Measurements from ENCODE around the gene MAP3K8. TPM values are rescaled to one million over a fixed set of nuclear protein-coding genes. Genes with fewer than 3 reads are reported as not detected.

MAP3K8 gene
- total and polyA plus RNA-seq, 2 of the 8 experiments (the other 6 are each of a cell fraction or from before 2014, with no cell fraction given), result 5.6 to 6.0 TPM

- no peak overlapping the region for H2BK12ac ChIP-seq (ENCODE audit: low read depth, low read length)
- TF ChIP-seq RBBP5 (IDR thresholded peaks at IDR 0.05; ENCODE audit: borderline replicate concordance, low read depth, low read length) (no peak), TAF1 (IDR thresholded peaks at IDR 0.05; ENCODE audit: low read depth, low read length) (no peak), CEBPB (IDR thresholded peaks at IDR 0.05; ENCODE audit: low read depth, low read length) (no peak), TEAD4 (IDR thresholded peaks at IDR 0.05; ENCODE audit: low read depth, low read length) (no peak), HDAC6 (IDR thresholded peaks at IDR 0.05; ENCODE audit: low read depth, low read length) (no peak), GABPA (IDR thresholded peaks at IDR 0.05; ENCODE audit: borderline replicate concordance, insufficient read depth, low read length) (no peak), KDM5A (IDR thresholded peaks at IDR 0.05; ENCODE audit: low read length) (no peak), JUN (IDR thresholded peaks at IDR 0.05; ENCODE audit: low read depth, low read length) (no peak), YY1 (IDR thresholded peaks at IDR 0.05; ENCODE audit: low read depth, low read length) (no peak)
- no peak overlapping the region for H2BK15ac ChIP-seq (ENCODE audit: low read length)
- no peak overlapping the region for H2AFZ ChIP-seq (ENCODE audit: low read length)
- no peak overlapping the region for H3K14ac ChIP-seq (ENCODE audit: insufficient read length)
- H2AK5ac ChIP-seq (ENCODE audit: low read depth, low read length), result no peak overlapping the region
- WGBS, 2 experiments (ENCODE audit: extremely low coverage in 1 of 2, insufficient coverage in 1 of 2, insufficient read length in 1 of 2, insufficient replicate concordance in 2 of 2, low coverage in 1 of 2, low lambda C conversion rate in 2 of 2, missing lambda C conversion rate in 1 of 2), result 87% methylated on average over 7 of the region's 7 CpGs; no CpG with 5 or more reads in 1 of the 2 experiments
- H3K9me3 ChIP-seq (ENCODE audit: insufficient read depth in 2 of 2, low read depth in 1 of 2, low read length in 1 of 2), result no peaks in the 10 kb centered on the region
- no peaks in the 10 kb centered on the region for H3K79me1 ChIP-seq (ENCODE audit: low read depth, low read length)
- no peak overlapping the region for H4K8ac ChIP-seq (ENCODE audit: extremely low read depth, insufficient read depth, low read length)
- H2BK120ac ChIP-seq (replicated peaks; ENCODE audit: low read depth, low read length), result no peak overlapping the region
- no peak overlapping the region for H3K4ac ChIP-seq (replicated peaks; ENCODE audit: insufficient read length, low read depth, low read length)
- H3K4me2 ChIP-seq (ENCODE audit: insufficient read depth in 1 of 2, low read depth in 2 of 2, low read length in 2 of 2), result no peak overlapping the region
- H3K56ac ChIP-seq (replicated peaks; ENCODE audit: insufficient read length, low read depth, low read length), result no peak overlapping the region
- H4K5ac ChIP-seq (ENCODE audit: insufficient read length, low read depth, low read length), result no peak overlapping the region
- H2BK5ac ChIP-seq (ENCODE audit: low read depth, low read length), result no peak overlapping the region
- H3K4me3 ChIP-seq (ENCODE audit: extremely low read depth in 1 of 4, insufficient read depth in 2 of 4, low read depth in 3 of 4, low read length in 4 of 4), result no peak overlapping the region
- no peaks in the 10 kb centered on the region for H4K20me1 ChIP-seq (replicated peaks in 1 of 2; ENCODE audit: control insufficient read depth in 1 of 2, insufficient read depth in 2 of 2, low read length in 2 of 2)
- no peaks in the 10 kb centered on the region for H3K36me3 ChIP-seq (ENCODE audit: control insufficient read depth in 2 of 4, insufficient read depth in 4 of 4, low read length in 3 of 4)
- ChIA-PET POLR2A (ENCODE audit: partially characterized antibody) (interaction anchor here (1.8 kb wide), 1 partner anchor 13 kb away, joined by 5 read pairs; no protein-coding TSS in a partner anchor), CTCF (ENCODE audit: partially characterized antibody) (interaction anchor here (0.8 to 3.4 kb wide), 5 partner anchors 9 to 169 kb away, joined by 4 to 17 read pairs (median 5); no protein-coding TSS in a partner anchor)
- H4K91ac ChIP-seq (replicated peaks; ENCODE audit: insufficient read length, low read length), result no peak overlapping the region
- no peak overlapping the region for H3K18ac ChIP-seq (ENCODE audit: extremely low read depth, low read length)
- H3K4me1 ChIP-seq (replicated peaks in 1 of 4; ENCODE audit: control insufficient read depth in 3 of 4, insufficient read depth in 4 of 4, low read length in 3 of 4), result peaks cover 2 to 10% (median 7%) of the 10 kb centered on the region in 4 experiments; a peak in 6 of 7 replicates
- DNase-seq (ENCODE audit: low read depth in 1 of 2, low spot score in 2 of 2) (no peak), FAIRE-seq (no peak)
- no peak overlapping the region for H2BK20ac ChIP-seq (ENCODE audit: low read length)
- H3K27ac ChIP-seq (ENCODE audit: low read depth, low read length), result no peak overlapping the region
- no peaks in the 10 kb centered on the region for H3K23me2 ChIP-seq (ENCODE audit: low read depth, low read length)
- H3K23ac ChIP-seq (ENCODE audit: insufficient read length), result no peak overlapping the region
- no peaks in the 10 kb centered on the region for H3K79me2 ChIP-seq (ENCODE audit: control insufficient read depth in 1 of 2, insufficient read depth in 2 of 2, low read length in 2 of 2)
- no peaks in the 10 kb centered on the region for H3K27me3 ChIP-seq (replicated peaks in 1 of 4; ENCODE audit: control insufficient read depth in 3 of 4, extremely low read depth in 1 of 4, insufficient read depth in 3 of 4, low read length in 3 of 4)
- H3K9ac ChIP-seq (replicated peaks in 1 of 4; ENCODE audit: extremely low read depth in 1 of 4, low read depth in 3 of 4, low read length in 3 of 4), result no peak overlapping the region
Observed at GRCh38 chr10:30422151-30422695, 11.8 kb upstream of the MAP3K8 start.

Measured in H1 (cell line).